WI38 (cell line): ENCODE data around the gene RAB27A.

Source experiments
- H3K4me3 ChIP-seq: 2 replicates; pipeline ENCODE4 v1.5.1; 2011; ENCODE audit warnings: low read depth, mild to moderate bottlenecking, control low read depth, low read length
- CTCF ChIP-seq: IDR thresholded peaks from 2 replicates; pipeline ENCODE4 v1.5.1; 2012; ENCODE audit warnings: low read depth, mild to moderate bottlenecking, control low read depth, low read length

Gene RAB27A

GRCh38 chr15:55204464-55204863 is 85.1 kb downstream of the RAB27A start:
- no peak overlapping the region for H3K4me3 ChIP-seq
- TF ChIP-seq CTCF: no peak

- H3K4me3 ChIP-seq: no peak overlapping the region
- TF ChIP-seq CTCF: no peak
Observed at GRCh38 chr15:55202206-55202605, 87.4 kb downstream of the RAB27A start.

GRCh38 chr15:55198706-55199105 is 90.9 kb downstream of the RAB27A start:
- H3K4me3 ChIP-seq: no peak overlapping the region
- no peak for TF ChIP-seq CTCF

- peak overlapping the region; percentile 95 for H3K4me3 ChIP-seq
- no peak for TF ChIP-seq CTCF
Observed at GRCh38 chr15:55197719-55198118, 91.9 kb downstream of the RAB27A start.

- H3K4me3 ChIP-seq: peak overlapping the region; percentile 95
- TF ChIP-seq CTCF: no peak
Observed at GRCh38 chr15:55197362-55197705, 92.3 kb downstream of the RAB27A start.

- H3K4me3 ChIP-seq: peak within 1 kb of the TSS; percentile 95
Observed at GRCh38 chr15:55196458-55197361, 92.9 kb downstream of the RAB27A start, which contains the start of gene RSL24D1. Gene RSL24D1, minus strand, starts transcription at chr15:55196941. Its CDS starts 51 bp downstream, at chr15:55196890.

More at GRCh38 chr15:55196458-55197361, 92.9 kb downstream of the RAB27A start, which contains the start of gene RSL24D1:
- TF ChIP-seq CTCF: no peak
